Smooth muscle cell (in vitro differentiated cells): ENCODE data around the gene COPG2. TPM values are rescaled to one million over a fixed set of nuclear protein-coding genes. Genes with fewer than 3 reads are reported as not detected.

Experiments used
- DNase-seq: peaks from one replicate; lab custom pipeline; 2025; ENCODE audit not compliant: unreplicated experiment; lab: John Stamatoyannopoulos, UW
- H2AFZ ChIP-seq: fragments of 200-600 bp; sonication (generic); 2 replicates; pipeline ENCODE4 v1.6.0; 2016; ENCODE audit warnings: antibody characterized with exemption, low read depth, mild to moderate bottlenecking
- H3F3A ChIP-seq: fragments of 200-600 bp; sonication (generic); 2 replicates; pipeline ENCODE4 v1.6.0; 2017; ENCODE audit warnings: antibody characterized with exemption, low read depth
- H3K27ac ChIP-seq: fragments of 200-600 bp; sonication (generic); 2 replicates; pipeline ENCODE4 v1.5.1; 2016; ENCODE audit warnings: low read depth, mild to moderate bottlenecking
- H3K27me3 ChIP-seq: fragments of 200-600 bp; sonication (generic); 2 replicates; pipeline ENCODE4 v1.6.1; 2016; ENCODE audit warnings: low read depth, mild to moderate bottlenecking
- H3K36me3 ChIP-seq: fragments of 200-600 bp; sonication (generic); 2 replicates; pipeline ENCODE4 v1.5.1; 2016; ENCODE audit warnings: low read depth
- H3K4me1 ChIP-seq: fragments of 200-600 bp; sonication (generic); 2 replicates; pipeline ENCODE4 v1.5.1; 2016; ENCODE audit warnings: low read depth
- H3K4me2 ChIP-seq: fragments of 200-600 bp; sonication (generic); 2 replicates; pipeline ENCODE4 v1.6.0; 2016; ENCODE audit warnings: mild to moderate bottlenecking
- H3K4me3 ChIP-seq: fragments of 200-600 bp; sonication (generic); 2 replicates; pipeline ENCODE4 v1.5.1; 2016; ENCODE audit warnings: mild to moderate bottlenecking
- H3K79me2 ChIP-seq: fragments of 200-600 bp; sonication (generic); 2 replicates; pipeline ENCODE4 v1.6.0; 2016; ENCODE audit warnings: low read depth, mild to moderate bottlenecking
- H3K9ac ChIP-seq: fragments of 200-600 bp; sonication (generic); 2 replicates; pipeline ENCODE4 v1.6.0; 2016; ENCODE audit warnings: low read depth
- H3K9me3 ChIP-seq: fragments of 200-600 bp; sonication (generic); replicated peaks from 2 replicates; pipeline ENCODE4 v1.5.1; 2016; ENCODE audit warnings: low read depth
- H4K20me1 ChIP-seq: fragments of 200-600 bp; sonication (generic); 2 replicates; pipeline ENCODE4 v1.6.0; 2016; ENCODE audit warnings: low read depth
- WGBS: methylation state at CpG from one replicate; pipeline ENCODE4 v1.1.7; 2016; ENCODE audit warnings: low lambda C conversion rate; 5-methylcytosine and 5-hydroxymethylcytosine counted together
- polyA plus RNA-seq: library from polyadenylated mRNA; unstranded; fragments of >200 nt; fragmentation: Nextera tagmentation; extraction: Ambion mirVana; gene quantifications from 2 replicates; pipeline ENCODE4 v1.2.1, GENCODE V29; 2016
- total RNA-seq: library from RNA; depleted of rRNA; stranded (reverse); fragments of >200 nt; gene quantifications from 2 replicates; pipeline ENCODE4 v1.2.3, GENCODE V29; 2014
- TF ChIP-seq, protein P1 (sequence below): fragments of 200-600 bp; sonication (generic); IDR thresholded peaks from 2 replicates; pipeline ENCODE4 v1.5.1; 2017; ENCODE audit warnings: borderline replicate concordance, mild to moderate bottlenecking, antibody characterized with exemption; ENCODE audit not compliant: insufficient read depth, poor library complexity, severe bottlenecking

COPG2 gene
- total and polyA plus RNA-seq, 2 experiments from 2014 or later = 5.6 to 39.8 TPM

DNA sequence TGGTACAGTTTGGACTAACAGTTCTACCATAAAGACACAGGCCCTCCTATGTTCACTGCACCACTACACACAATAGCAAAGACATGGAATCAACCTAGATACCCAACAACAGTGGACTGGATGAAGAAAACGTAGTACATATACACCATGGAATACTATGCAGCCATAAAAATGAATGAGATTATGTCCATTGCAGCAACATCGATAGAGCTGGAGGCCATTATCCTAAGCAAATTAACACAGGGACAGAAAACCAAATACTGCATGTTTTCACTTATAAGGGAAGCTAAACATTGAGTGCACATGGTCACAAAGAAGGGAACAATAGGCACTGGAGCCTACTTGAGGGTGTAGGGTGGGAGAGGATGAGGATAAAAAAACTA, 101.7 kb downstream of the COPG2 start:
- Histone ChIP-seq H3K9ac (no peak overlapping the region), H3K4me2 (no peak overlapping the region), H3K27me3 (no peaks in the 10 kb centered on the region), H3K4me3 (no peak overlapping the region), H3K4me1 (no peaks in the 10 kb centered on the region), H3K9me3 (peaks cover 6% of the 10 kb centered on the region), H3K79me2 (peaks cover 26% of the 10 kb centered on the region), H2AFZ (no peak overlapping the region), H3K27ac (no peak overlapping the region), H3K36me3 (no peaks in the 10 kb centered on the region), H4K20me1 (no peaks in the 10 kb centered on the region), H3F3A (no peaks in the 10 kb centered on the region)
- TF ChIP-seq, protein P1, sequence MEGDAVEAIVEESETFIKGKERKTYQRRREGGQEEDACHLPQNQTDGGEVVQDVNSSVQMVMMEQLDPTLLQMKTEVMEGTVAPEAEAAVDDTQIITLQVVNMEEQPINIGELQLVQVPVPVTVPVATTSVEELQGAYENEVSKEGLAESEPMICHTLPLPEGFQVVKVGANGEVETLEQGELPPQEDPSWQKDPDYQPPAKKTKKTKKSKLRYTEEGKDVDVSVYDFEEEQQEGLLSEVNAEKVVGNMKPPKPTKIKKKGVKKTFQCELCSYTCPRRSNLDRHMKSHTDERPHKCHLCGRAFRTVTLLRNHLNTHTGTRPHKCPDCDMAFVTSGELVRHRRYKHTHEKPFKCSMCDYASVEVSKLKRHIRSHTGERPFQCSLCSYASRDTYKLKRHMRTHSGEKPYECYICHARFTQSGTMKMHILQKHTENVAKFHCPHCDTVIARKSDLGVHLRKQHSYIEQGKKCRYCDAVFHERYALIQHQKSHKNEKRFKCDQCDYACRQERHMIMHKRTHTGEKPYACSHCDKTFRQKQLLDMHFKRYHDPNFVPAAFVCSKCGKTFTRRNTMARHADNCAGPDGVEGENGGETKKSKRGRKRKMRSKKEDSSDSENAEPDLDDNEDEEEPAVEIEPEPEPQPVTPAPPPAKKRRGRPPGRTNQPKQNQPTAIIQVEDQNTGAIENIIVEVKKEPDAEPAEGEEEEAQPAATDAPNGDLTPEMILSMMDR = no peak
- WGBS = 95% methylated on average over 2 of the region's 2 CpGs
- DNase-seq = no peak

- no peak for DNase-seq
Measured at GRCh38 chr7:130566168-130566897, 102.2 kb downstream of the COPG2 start.

DNA sequence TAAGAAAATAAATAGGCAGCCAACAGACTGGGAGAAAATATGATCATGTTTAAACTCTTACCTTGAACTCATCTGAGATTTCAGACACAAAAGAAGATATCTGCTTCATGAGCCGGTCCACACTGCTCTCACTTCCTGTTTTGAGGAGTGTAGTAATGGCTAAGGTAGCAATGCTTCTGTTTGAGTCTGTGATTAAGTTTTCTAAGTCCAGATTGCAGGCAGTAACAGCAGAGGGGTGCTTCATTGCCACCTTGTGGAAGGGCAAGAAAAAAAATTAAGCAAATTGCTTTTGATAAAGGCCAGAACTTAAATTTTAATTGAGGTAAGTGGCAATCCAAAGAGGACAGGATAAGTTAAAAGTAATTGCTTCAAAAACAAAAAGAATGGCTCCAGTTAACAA, 107.6 kb downstream of the COPG2 start:
- H3K4me2 ChIP-seq = no peak overlapping the region
- no peak overlapping the region for H3K9ac ChIP-seq
- no peaks in the 10 kb centered on the region for H3F3A ChIP-seq
- H3K79me2 ChIP-seq = no peaks in the 10 kb centered on the region
- DNase-seq = no peak
- H3K36me3 ChIP-seq = no peaks in the 10 kb centered on the region
- H4K20me1 ChIP-seq = no peaks in the 10 kb centered on the region
- TF ChIP-seq, protein P1 = peak; percentile 10
- H3K27ac ChIP-seq = no peak overlapping the region
- H2AFZ ChIP-seq = no peak overlapping the region
- 64% methylated on average over 1 of the region's 1 CpG for WGBS
- no peaks in the 10 kb centered on the region for H3K9me3 ChIP-seq
- no peaks in the 10 kb centered on the region for H3K27me3 ChIP-seq
- no peaks in the 10 kb centered on the region for H3K4me1 ChIP-seq
- no peak overlapping the region for H3K4me3 ChIP-seq

More at GRCh38 chr7:130566168-130566897, 102.2 kb downstream of the COPG2 start:
- H4K20me1 ChIP-seq = no peaks in the 10 kb centered on the region
- no peak overlapping the region for H3K9ac ChIP-seq
- H3K9me3 ChIP-seq = peaks cover 6% of the 10 kb centered on the region
- H2AFZ ChIP-seq = no peak overlapping the region
- no peak overlapping the region for H3K4me3 ChIP-seq
- TF ChIP-seq, protein P1 = no peak
- no peak overlapping the region for H3K27ac ChIP-seq
- H3K36me3 ChIP-seq = no peaks in the 10 kb centered on the region
- no peak overlapping the region for H3K4me2 ChIP-seq
- H3K4me1 ChIP-seq = no peaks in the 10 kb centered on the region
- 80% methylated on average over 9 of the region's 9 CpGs for WGBS
- H3K79me2 ChIP-seq = peaks cover 20% of the 10 kb centered on the region
- H3K27me3 ChIP-seq = no peaks in the 10 kb centered on the region
- H3F3A ChIP-seq = no peaks in the 10 kb centered on the region

GRCh38 chr7:130559184-130559583, 109.4 kb downstream of the COPG2 start:
- Histone ChIP-seq H4K20me1 (no peaks in the 10 kb centered on the region), H3K4me3 (no peak overlapping the region), H3K27ac (no peak overlapping the region), H3K4me2 (no peak overlapping the region), H3F3A (no peaks in the 10 kb centered on the region), H3K79me2 (no peaks in the 10 kb centered on the region), H3K36me3 (no peaks in the 10 kb centered on the region), H2AFZ (no peak overlapping the region), H3K9ac (no peak overlapping the region), H3K9me3 (no peaks in the 10 kb centered on the region), H3K27me3 (no peaks in the 10 kb centered on the region), H3K4me1 (no peaks in the 10 kb centered on the region)
- TF ChIP-seq, protein P1 = no peak
- no peak for DNase-seq
- 96% methylated on average over 2 of the region's 2 CpGs for WGBS
